ENCODE measurements around the gene PTPRN2. TPM values are rescaled to one million over a fixed set of nuclear protein-coding genes. Genes with fewer than 3 reads are reported as not detected.

PTPRN2 gene
- total and polyA plus RNA-seq, 2 donors (not counting 3 experiments of a cell fraction or from before 2014, with no cell fraction given), result 0.62 to 0.88 TPM

DNA sequence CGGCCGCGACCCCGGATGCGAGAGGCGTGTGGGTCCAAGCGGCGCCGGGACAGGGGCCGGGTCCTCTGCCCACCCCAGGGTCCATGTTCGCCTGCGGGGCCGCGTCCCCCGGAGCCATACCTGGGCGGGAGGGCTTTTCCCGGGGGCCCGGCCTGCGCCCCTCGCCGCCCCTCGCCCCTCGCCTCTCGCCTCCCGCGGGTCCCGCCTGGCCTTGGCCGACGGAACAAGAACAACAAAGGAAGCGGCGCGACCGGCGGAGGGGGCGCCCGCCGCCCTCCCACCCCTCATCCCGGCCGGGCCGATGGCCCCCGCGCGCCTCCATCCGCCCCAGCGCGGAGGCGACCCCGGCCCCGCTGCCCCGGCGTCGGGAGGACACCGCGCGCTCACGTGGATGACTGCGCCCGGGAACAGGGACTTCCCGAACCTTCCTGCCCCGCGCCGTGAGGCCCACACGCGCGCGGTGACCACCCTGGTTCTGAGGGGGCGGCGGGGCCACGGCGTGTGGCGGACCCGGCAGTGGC is 902.7 kb downstream of the PTPRN2 start:
- Histone ChIP-seq H3K27ac (ENCODE audit: insufficient read depth, low read depth, low read length) (no peak overlapping the region), H3K36me3 (ENCODE audit: control insufficient read depth in 2 of 2, extremely low read depth in 1 of 2, insufficient read depth in 2 of 2, low read length in 2 of 2) (no peaks in the 10 kb centered on the region), H3K4me1 (ENCODE audit: control insufficient read depth, extremely low read depth, insufficient read depth, low read length) (no peaks in the 10 kb centered on the region), H3K9me1 (replicated peaks; ENCODE audit: control insufficient read depth, extremely low read depth, insufficient read depth, low read length) (no peaks in the 10 kb centered on the region), H3K79me2 (ENCODE audit: control insufficient read depth, insufficient read depth, low read length) (no peaks in the 10 kb centered on the region), H3K27me3 (ENCODE audit: control insufficient read depth in 2 of 2, insufficient read depth in 2 of 2, low read length in 2 of 2) (peaks cover 50 to 80% of the 10 kb centered on the region in 2 experiments), H3K9me3 (replicated peaks; ENCODE audit: control insufficient read depth, insufficient read depth, low read length) (no peaks in the 10 kb centered on the region), H2AFZ (ENCODE audit: low read depth, low read length) (no peak overlapping the region), H4K20me1 (replicated peaks; ENCODE audit: control insufficient read depth, extremely low read depth, insufficient read depth, low read length) (no peaks in the 10 kb centered on the region), H3K4me2 (ENCODE audit: insufficient read depth, low read length) (no peak overlapping the region), H3K4me3 (replicated peaks in 1 of 3; ENCODE audit: insufficient read depth in 1 of 3, low read depth in 1 of 3, low read length in 3 of 3) (no peak overlapping the region), H3K9ac (replicated peaks; ENCODE audit: extremely low read depth, insufficient read depth, low read length) (no peak overlapping the region)
- no peak for DNase-seq (ENCODE audit: low read depth, low spot score)
- dilution Hi-C loops (cut with MboI; ENCODE audit: extremely low pct_ligation_motif_present, low sequenced_read_pairs) (no loop called here), intact Hi-C loops (cut with micrococcal nuclease) (no loop called here)
- CTCF ChIA-PET, result no interaction called here
- FAIRE-seq, result no peak
- TF ChIP-seq POLR2AphosphoS5 (IDR thresholded peaks at IDR 0.05; ENCODE audit: insufficient read depth, low read depth, low read length) (no peak), POLR2A (IDR thresholded peaks at IDR 0.05; ENCODE audit: low read depth, low read length) (no peak), MYC (IDR thresholded peaks at IDR 0.05; ENCODE audit: low read depth, low read length) (no peak), JUN (IDR thresholded peaks at IDR 0.05; ENCODE audit: borderline replicate concordance, insufficient read depth, insufficient read length, low read depth) (no peak), GATA2 (IDR thresholded peaks at IDR 0.05; ENCODE audit: insufficient read depth, insufficient read length, low read depth, low read length) (no peak), FOS (IDR thresholded peaks at IDR 0.05; ENCODE audit: borderline replicate concordance, insufficient read depth, low read length) (no peak), EZH2 (IDR thresholded peaks at IDR 0.05; ENCODE audit: borderline replicate concordance, low read depth, low read length, severe bottlenecking) (no peak)
- TF ChIP-seq, protein P1, sequence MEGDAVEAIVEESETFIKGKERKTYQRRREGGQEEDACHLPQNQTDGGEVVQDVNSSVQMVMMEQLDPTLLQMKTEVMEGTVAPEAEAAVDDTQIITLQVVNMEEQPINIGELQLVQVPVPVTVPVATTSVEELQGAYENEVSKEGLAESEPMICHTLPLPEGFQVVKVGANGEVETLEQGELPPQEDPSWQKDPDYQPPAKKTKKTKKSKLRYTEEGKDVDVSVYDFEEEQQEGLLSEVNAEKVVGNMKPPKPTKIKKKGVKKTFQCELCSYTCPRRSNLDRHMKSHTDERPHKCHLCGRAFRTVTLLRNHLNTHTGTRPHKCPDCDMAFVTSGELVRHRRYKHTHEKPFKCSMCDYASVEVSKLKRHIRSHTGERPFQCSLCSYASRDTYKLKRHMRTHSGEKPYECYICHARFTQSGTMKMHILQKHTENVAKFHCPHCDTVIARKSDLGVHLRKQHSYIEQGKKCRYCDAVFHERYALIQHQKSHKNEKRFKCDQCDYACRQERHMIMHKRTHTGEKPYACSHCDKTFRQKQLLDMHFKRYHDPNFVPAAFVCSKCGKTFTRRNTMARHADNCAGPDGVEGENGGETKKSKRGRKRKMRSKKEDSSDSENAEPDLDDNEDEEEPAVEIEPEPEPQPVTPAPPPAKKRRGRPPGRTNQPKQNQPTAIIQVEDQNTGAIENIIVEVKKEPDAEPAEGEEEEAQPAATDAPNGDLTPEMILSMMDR (IDR thresholded peaks at IDR 0.05; ENCODE audit: extremely low read depth in 1 of 2, insufficient read depth in 1 of 2, low read depth in 1 of 2, low read length in 2 of 2), result no peak
- TF ChIP-seq, protein P2, sequence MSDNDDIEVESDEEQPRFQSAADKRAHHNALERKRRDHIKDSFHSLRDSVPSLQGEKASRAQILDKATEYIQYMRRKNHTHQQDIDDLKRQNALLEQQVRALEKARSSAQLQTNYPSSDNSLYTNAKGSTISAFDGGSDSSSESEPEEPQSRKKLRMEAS (IDR thresholded peaks at IDR 0.05; ENCODE audit: insufficient read depth, insufficient read length), result no peak
- POLR2A ChIA-PET, result no interaction called here
- BruUV-seq (replicated peaks), result no TSS peak

Measured in endothelial cell of umbilical vein (primary cell).